ENCODE results near the gene DMD. TPM values are rescaled to one million over a fixed set of nuclear protein-coding genes. Genes with fewer than 3 reads are reported as not detected.

Gene DMD
- total RNA-seq, 2 experiments from 2014 or later, result 0.14 to 0.37 TPM

- no peak for DNase-seq
- CTCF ChIA-PET, result no interaction called here
- Mint-ChIP-seq H3K36me3 (ENCODE audit: low read depth) (no peaks in the 10 kb centered on the region), H3K27me3 (ENCODE audit: low read depth) (no peaks in the 10 kb centered on the region), H3K4me3 (no peak overlapping the region), H3K4me1 (ENCODE audit: low read depth) (no peaks in the 10 kb centered on the region), H3K27ac (no peak overlapping the region), H3K9me3 (peaks cover 4% of the 10 kb centered on the region)
- intact Hi-C loops (cut with micrococcal nuclease), result no loop called here
Observed at GRCh38 chrX:32871636-32872035, 339.7 kb downstream of the DMD start.

GRCh38 chrX:32868524-32868895, 342.8 kb downstream of the DMD start:
- Mint-ChIP-seq H3K9me3 (peaks cover 4% of the 10 kb centered on the region), H3K27ac (no peak overlapping the region), H3K4me3 (no peak overlapping the region), H3K4me1 (ENCODE audit: low read depth) (no peaks in the 10 kb centered on the region), H3K27me3 (ENCODE audit: low read depth) (no peaks in the 10 kb centered on the region), H3K36me3 (ENCODE audit: low read depth) (no peaks in the 10 kb centered on the region)
- DNase-seq, result no peak
- intact Hi-C loops (cut with micrococcal nuclease), result no loop called here
- CTCF ChIA-PET, result no interaction called here

- peaks cover 4% of the 10 kb centered on the region for H3K9me3 Mint-ChIP-seq
- no peak for DNase-seq
- no peaks in the 10 kb centered on the region for H3K36me3 Mint-ChIP-seq (ENCODE audit: low read depth)
- no peak overlapping the region for H3K27ac Mint-ChIP-seq
- intact Hi-C loops (cut with micrococcal nuclease), result no loop called here
- H3K4me1 Mint-ChIP-seq (ENCODE audit: low read depth), result no peaks in the 10 kb centered on the region
- no peaks in the 10 kb centered on the region for H3K27me3 Mint-ChIP-seq (ENCODE audit: low read depth)
- no peak overlapping the region for H3K4me3 Mint-ChIP-seq
- CTCF ChIA-PET, result no interaction called here
Observed at GRCh38 chrX:32867781-32868523, 343.4 kb downstream of the DMD start.

- Mint-ChIP-seq H3K9me3 (peaks cover 5% of the 10 kb centered on the region), H3K4me3 (no peak overlapping the region), H3K4me1 (ENCODE audit: low read depth) (no peaks in the 10 kb centered on the region), H3K27me3 (ENCODE audit: low read depth) (no peaks in the 10 kb centered on the region), H3K36me3 (ENCODE audit: low read depth) (no peaks in the 10 kb centered on the region), H3K27ac (no peak overlapping the region)
- CTCF ChIA-PET, result no interaction called here
- DNase-seq, result no peak
- intact Hi-C loops (cut with micrococcal nuclease), result no loop called here
Observed at GRCh38 chrX:32852203-32852602, 359.1 kb downstream of the DMD start.

GRCh38 chrX:32851556-32851955, 359.8 kb downstream of the DMD start:
- no peak for DNase-seq
- Mint-ChIP-seq H3K36me3 (ENCODE audit: low read depth) (no peaks in the 10 kb centered on the region), H3K9me3 (peaks cover 5% of the 10 kb centered on the region), H3K4me1 (ENCODE audit: low read depth) (no peaks in the 10 kb centered on the region), H3K27ac (no peak overlapping the region), H3K27me3 (ENCODE audit: low read depth) (no peaks in the 10 kb centered on the region), H3K4me3 (no peak overlapping the region)
- intact Hi-C loops (cut with micrococcal nuclease), result no loop called here
- CTCF ChIA-PET, result no interaction called here

GRCh38 chrX:32847921-32848320, 363.4 kb downstream of the DMD start:
- CTCF ChIA-PET, result no interaction called here
- no peak overlapping the region for H3K4me3 Mint-ChIP-seq
- H3K4me1 Mint-ChIP-seq (ENCODE audit: low read depth), result no peaks in the 10 kb centered on the region
- H3K27me3 Mint-ChIP-seq (ENCODE audit: low read depth), result no peaks in the 10 kb centered on the region
- peaks cover 2% of the 10 kb centered on the region for H3K9me3 Mint-ChIP-seq
- no peaks in the 10 kb centered on the region for H3K36me3 Mint-ChIP-seq (ENCODE audit: low read depth)
- H3K27ac Mint-ChIP-seq, result no peak overlapping the region
- no peak for DNase-seq
- intact Hi-C loops (cut with micrococcal nuclease), result no loop called here

GRCh38 chrX:32842053-32842452, 369.3 kb downstream of the DMD start:
- H3K27me3 Mint-ChIP-seq (ENCODE audit: low read depth), result no peaks in the 10 kb centered on the region
- H3K36me3 Mint-ChIP-seq (ENCODE audit: low read depth), result no peaks in the 10 kb centered on the region
- intact Hi-C loops (cut with micrococcal nuclease), result no loop called here

GRCh38 chrX:32839781-32840180, 371.6 kb downstream of the DMD start:
- CTCF ChIA-PET, result no interaction called here
- no peak overlapping the region for H3K27ac Mint-ChIP-seq
- H3K36me3 Mint-ChIP-seq (ENCODE audit: low read depth), result no peaks in the 10 kb centered on the region
- no peaks in the 10 kb centered on the region for H3K9me3 Mint-ChIP-seq
- H3K4me3 Mint-ChIP-seq, result no peak overlapping the region
- DNase-seq, result no peak
- no peaks in the 10 kb centered on the region for H3K4me1 Mint-ChIP-seq (ENCODE audit: low read depth)
- intact Hi-C loops (cut with micrococcal nuclease), result no loop called here
- H3K27me3 Mint-ChIP-seq (ENCODE audit: low read depth), result no peaks in the 10 kb centered on the region

More at GRCh38 chrX:32842053-32842452, 369.3 kb downstream of the DMD start:
- DNase-seq, result no peak
- Mint-ChIP-seq H3K4me3 (no peak overlapping the region), H3K9me3 (peaks cover 2% of the 10 kb centered on the region), H3K4me1 (ENCODE audit: low read depth) (no peaks in the 10 kb centered on the region), H3K27ac (no peak overlapping the region)
- CTCF ChIA-PET, result no interaction called here

- intact Hi-C loops (cut with micrococcal nuclease), result no loop called here
- Mint-ChIP-seq H3K36me3 (ENCODE audit: low read depth) (no peaks in the 10 kb centered on the region), H3K9me3 (no peaks in the 10 kb centered on the region), H3K4me3 (no peak overlapping the region), H3K27me3 (ENCODE audit: low read depth) (no peaks in the 10 kb centered on the region), H3K4me1 (ENCODE audit: low read depth) (no peaks in the 10 kb centered on the region), H3K27ac (no peak overlapping the region)
- CTCF ChIA-PET, result no interaction called here
- no peak for DNase-seq
Observed at GRCh38 chrX:32825009-32825408, 386.3 kb downstream of the DMD start.

GRCh38 chrX:32804034-32804433, 407.3 kb downstream of the DMD start:
- DNase-seq, result no peak

GRCh38 chrX:32798990-32799389, 412.4 kb downstream of the DMD start:
- no peaks in the 10 kb centered on the region for H3K4me1 Mint-ChIP-seq (ENCODE audit: low read depth)
- no peak overlapping the region for H3K27ac Mint-ChIP-seq
- no peaks in the 10 kb centered on the region for H3K36me3 Mint-ChIP-seq (ENCODE audit: low read depth)
- no peaks in the 10 kb centered on the region for H3K27me3 Mint-ChIP-seq (ENCODE audit: low read depth)
- H3K4me3 Mint-ChIP-seq, result no peak overlapping the region
- peaks cover 3% of the 10 kb centered on the region for H3K9me3 Mint-ChIP-seq
- CTCF ChIA-PET, result no interaction called here
- DNase-seq, result no peak
- intact Hi-C loops (cut with micrococcal nuclease), result no loop called here

More at GRCh38 chrX:32804034-32804433, 407.3 kb downstream of the DMD start:
- Mint-ChIP-seq H3K27ac (no peak overlapping the region), H3K36me3 (ENCODE audit: low read depth) (no peaks in the 10 kb centered on the region), H3K27me3 (ENCODE audit: low read depth) (no peaks in the 10 kb centered on the region), H3K4me1 (ENCODE audit: low read depth) (no peaks in the 10 kb centered on the region), H3K9me3 (peaks cover 5% of the 10 kb centered on the region), H3K4me3 (no peak overlapping the region)
- intact Hi-C loops (cut with micrococcal nuclease), result no loop called here
- CTCF ChIA-PET, result no interaction called here

GRCh38 chrX:32788936-32789335, 422.4 kb downstream of the DMD start:
- H3K36me3 Mint-ChIP-seq (ENCODE audit: low read depth), result no peaks in the 10 kb centered on the region
- DNase-seq, result no peak
- no peaks in the 10 kb centered on the region for H3K4me1 Mint-ChIP-seq (ENCODE audit: low read depth)
- H3K4me3 Mint-ChIP-seq, result no peak overlapping the region
- H3K27me3 Mint-ChIP-seq (ENCODE audit: low read depth), result no peaks in the 10 kb centered on the region
- CTCF ChIA-PET, result no interaction called here
- H3K9me3 Mint-ChIP-seq, result no peaks in the 10 kb centered on the region
- no peak overlapping the region for H3K27ac Mint-ChIP-seq
- intact Hi-C loops (cut with micrococcal nuclease), result no loop called here

- no peaks in the 10 kb centered on the region for H3K27me3 Mint-ChIP-seq (ENCODE audit: low read depth)
- no peak overlapping the region for H3K4me3 Mint-ChIP-seq
- CTCF ChIA-PET, result no interaction called here
- no peak overlapping the region for H3K27ac Mint-ChIP-seq
- peaks cover 2% of the 10 kb centered on the region for H3K9me3 Mint-ChIP-seq
- H3K4me1 Mint-ChIP-seq (ENCODE audit: low read depth), result no peaks in the 10 kb centered on the region
- intact Hi-C loops (cut with micrococcal nuclease), result no loop called here
- no peaks in the 10 kb centered on the region for H3K36me3 Mint-ChIP-seq (ENCODE audit: low read depth)
- DNase-seq, result no peak
Observed at GRCh38 chrX:32780109-32780508, 431.2 kb downstream of the DMD start.
